Measurements from ENCODE around the gene LRRFIP1. TPM values are rescaled to one million over a fixed set of nuclear protein-coding genes. Genes with fewer than 3 reads are reported as not detected.

The LRRFIP1 gene
- total and polyA plus RNA-seq, 2 of the 13 experiments (the other 11 are each of a cell fraction or from before 2014, with no cell fraction given) = 15.9 to 40.5 TPM

GRCh38 chr2:237616734-237617586, 10.4 kb upstream of the LRRFIP1 start (continued):
- TF ChIP-seq ZNF503 (CRISPR knock-in tag; IDR thresholded peaks at IDR 0.05) = no peak
- TF ChIP-seq ZNF777 (CRISPR knock-in tag; IDR thresholded peaks at IDR 0.05) = no peak
- TF ChIP-seq PAF1 (CRISPR knock-in tag; IDR thresholded peaks at IDR 0.05) = no peak
- no peak for TF ChIP-seq ZNF570 (CRISPR knock-in tag; IDR thresholded peaks at IDR 0.05; ENCODE audit: borderline replicate concordance)
- no peak for TF ChIP-seq SETDB1 (CRISPR knock-in tag; IDR thresholded peaks at IDR 0.05; ENCODE audit: borderline replicate concordance)
- TF ChIP-seq JUNB (CRISPR knock-in tag; IDR thresholded peaks at IDR 0.05; ENCODE audit: borderline replicate concordance) = no peak
- TF ChIP-seq ZNF543 (CRISPR knock-in tag; IDR thresholded peaks at IDR 0.05) = no peak
- no peak for TF ChIP-seq THAP11 (CRISPR knock-in tag; IDR thresholded peaks at IDR 0.05)

- ChIA-PET POLR2A (no interaction called here), CTCF (ENCODE audit: low intra/inter-chr PET ratio, low total read pairs) (no interaction called here)
- no peak overlapping the region for H2AFZ ChIP-seq (ENCODE audit: low read length)
- no peaks in the 10 kb centered on the region for H4K20me1 ChIP-seq (ENCODE audit: insufficient read depth, low read length)
- no peak overlapping the region for H3K4me3 ChIP-seq (replicated peaks in 1 of 3; ENCODE audit: insufficient read depth in 1 of 3, low read depth in 2 of 3, low read length in 3 of 3)
- intact Hi-C loops (cut with micrococcal nuclease; ENCODE audit: unreplicated experiment) (no loop called here), in situ Hi-C loops (cut with HindIII; ENCODE audit: extremely low pct_ligation_motif_present, low pct_unique_long_range_greater_than_20kb) (no loop called here)
- no peak overlapping the region for H3K9ac ChIP-seq (ENCODE audit: insufficient read depth, low read depth, low read length)
- WGBS (ENCODE audit: low lambda C conversion rate) = 24% methylated on average over 4 of the region's 4 CpGs
- no TSS peak for BruUV-seq (replicated peaks)
- peaks cover 0 to 48% of the 10 kb centered on the region in 2 experiments; a peak in 3 of 5 replicates for H3K27me3 ChIP-seq (ENCODE audit: control insufficient read depth in 1 of 2, insufficient read depth in 2 of 2, low read length in 2 of 2)
- no peak overlapping the region for H3K27ac ChIP-seq (ENCODE audit: extremely low read length, insufficient read depth, low read length)
- H3K4me1 ChIP-seq (ENCODE audit: insufficient read depth, low read length) = peaks cover 39% of the 10 kb centered on the region
- TF ChIP-seq HOXA7 (CRISPR knock-in tag; IDR thresholded peaks at IDR 0.05) = no peak
- no peak for TF ChIP-seq RORA (CRISPR knock-in tag; IDR thresholded peaks at IDR 0.05)
- no peak for TF ChIP-seq YEATS4 (CRISPR knock-in tag; IDR thresholded peaks at IDR 0.05; ENCODE audit: borderline replicate concordance)
- no peaks in the 10 kb centered on the region for H3K79me2 ChIP-seq (ENCODE audit: insufficient read depth, low read length)
- no peak overlapping the region for H3K4me2 ChIP-seq (ENCODE audit: low read depth, low read length)
- H3K9me3 ChIP-seq (ENCODE audit: low read length) = no peaks in the 10 kb centered on the region
- no peak for DNase-seq (ENCODE audit: low spot score)
- ATAC-seq = no peak
- FAIRE-seq = no peak
- H3K36me3 ChIP-seq (replicated peaks in 1 of 2; ENCODE audit: control insufficient read depth in 1 of 2, insufficient read depth in 2 of 2, low read length in 2 of 2) = no peaks in the 10 kb centered on the region
Measured at GRCh38 chr2:237617587-237617982, 9.8 kb upstream of the LRRFIP1 start.

Measured in HepG2 (cell line).